ENCODE data around the gene STAMBPL1. TPM values are rescaled to one million over a fixed set of nuclear protein-coding genes. Genes with fewer than 3 reads are reported as not detected.

The STAMBPL1 gene
- total RNA-seq (41.3 and 45.6 TPM in 2 replicates), polyA plus RNA-seq (37.1 and 72.5 TPM in 2 replicates), polyA minus RNA-seq (ENCODE audit: low replicate concordance) (2.3 and 8.1 TPM in 2 replicates)
- 25.9 and 44.6 TPM in 2 replicates for polyA plus RNA-seq (2012)

DNA sequence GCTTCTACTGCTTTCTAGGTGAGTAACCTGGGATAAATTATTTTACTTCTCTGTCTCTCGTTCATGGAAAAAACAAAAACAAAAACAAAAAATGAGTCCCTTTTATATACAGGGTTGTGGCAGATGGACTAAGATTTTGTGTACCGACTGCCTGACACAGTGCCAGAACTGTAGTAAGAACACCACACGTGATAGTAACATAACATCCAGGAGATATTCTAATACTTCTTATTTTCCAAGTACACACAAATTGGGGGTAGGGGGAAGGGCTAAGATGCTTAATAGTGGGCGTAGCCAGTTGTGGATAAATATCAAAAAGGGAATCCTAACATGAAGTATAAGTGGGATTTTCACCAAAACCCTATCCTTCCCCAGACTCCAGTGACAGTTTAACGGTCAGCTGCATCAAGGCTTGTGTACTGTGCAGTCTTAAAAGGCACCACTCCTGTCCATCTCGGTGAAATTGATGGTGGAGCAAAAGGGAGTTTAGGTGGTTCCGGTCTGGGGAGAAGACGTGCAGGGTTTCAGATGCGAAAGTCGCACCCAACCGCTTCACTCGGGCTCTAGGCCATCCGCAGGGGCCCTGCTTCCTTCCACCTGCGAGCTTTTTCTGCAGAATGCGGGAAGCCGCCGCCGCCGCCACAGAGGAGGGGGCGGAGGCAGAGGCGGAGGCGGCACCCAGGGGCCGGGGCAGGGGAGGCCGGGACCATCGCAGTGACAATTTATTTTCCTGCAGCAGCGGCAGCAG lies at the start of gene STAMBPL1:
Gene STAMBPL1, plus strand, starts transcription at position 712 of the 748 bp plus-strand sequence. CDS start 21,464 bp downstream, outside the sequence.
- Histone ChIP-seq H3K9ac (ENCODE audit: insufficient read depth, low read length) (peak within 1 kb of the TSS; percentile 68), H3K4me1 (ENCODE audit: control insufficient read depth, extremely low read depth, insufficient read depth, low read length) (peaks cover 15% of the 10 kb centered on the region), H2AFZ (ENCODE audit: low read length) (peak within 1 kb of the TSS; percentile 80), H3K4me2 (ENCODE audit: extremely low read depth, insufficient read depth, low read length) (peak within 1 kb of the TSS; percentile 98), H3K79me2 (ENCODE audit: control insufficient read depth, insufficient read depth, low read length) (peaks cover 41% of the 10 kb centered on the region), H3K27ac (ENCODE audit: insufficient read depth, low read length) (peak within 1 kb of the TSS; percentile 91), H3K4me3 (replicated peaks in 1 of 4; ENCODE audit: control extremely low read depth in 1 of 4, insufficient read depth in 1 of 4, low read depth in 3 of 4, low read length in 4 of 4) (peak within 1 kb of the TSS; percentile 73 to 89 (median 80)), H4K20me1 (ENCODE audit: control insufficient read depth, extremely low read depth, insufficient read depth, low read length) (no peaks in the 10 kb centered on the region), H3K9me3 (ENCODE audit: control insufficient read depth, insufficient read depth, low read depth, low read length) (no peaks in the 10 kb centered on the region), H3K27me3 (ENCODE audit: control insufficient read depth, insufficient read depth, low read length) (no peaks in the 10 kb centered on the region), H3K36me3 (ENCODE audit: control insufficient read depth, insufficient read depth, low read length) (no peaks in the 10 kb centered on the region)
- TF ChIP-seq, protein P1, sequence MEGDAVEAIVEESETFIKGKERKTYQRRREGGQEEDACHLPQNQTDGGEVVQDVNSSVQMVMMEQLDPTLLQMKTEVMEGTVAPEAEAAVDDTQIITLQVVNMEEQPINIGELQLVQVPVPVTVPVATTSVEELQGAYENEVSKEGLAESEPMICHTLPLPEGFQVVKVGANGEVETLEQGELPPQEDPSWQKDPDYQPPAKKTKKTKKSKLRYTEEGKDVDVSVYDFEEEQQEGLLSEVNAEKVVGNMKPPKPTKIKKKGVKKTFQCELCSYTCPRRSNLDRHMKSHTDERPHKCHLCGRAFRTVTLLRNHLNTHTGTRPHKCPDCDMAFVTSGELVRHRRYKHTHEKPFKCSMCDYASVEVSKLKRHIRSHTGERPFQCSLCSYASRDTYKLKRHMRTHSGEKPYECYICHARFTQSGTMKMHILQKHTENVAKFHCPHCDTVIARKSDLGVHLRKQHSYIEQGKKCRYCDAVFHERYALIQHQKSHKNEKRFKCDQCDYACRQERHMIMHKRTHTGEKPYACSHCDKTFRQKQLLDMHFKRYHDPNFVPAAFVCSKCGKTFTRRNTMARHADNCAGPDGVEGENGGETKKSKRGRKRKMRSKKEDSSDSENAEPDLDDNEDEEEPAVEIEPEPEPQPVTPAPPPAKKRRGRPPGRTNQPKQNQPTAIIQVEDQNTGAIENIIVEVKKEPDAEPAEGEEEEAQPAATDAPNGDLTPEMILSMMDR (conservative IDR thresholded peaks at IDR 0.05 in 1 of 2, IDR thresholded peaks at IDR 0.05 in 1 of 2; ENCODE audit: low read depth in 1 of 2, low read length in 2 of 2) = no peak
- no peak for TF ChIP-seq EZH2 (IDR thresholded peaks at IDR 0.05; ENCODE audit: low read length, missing control alignments)
- peak in 1 of 2 donors; percentile 39 for DNase-seq (ENCODE audit: low read depth in 2 of 2)

DNA sequence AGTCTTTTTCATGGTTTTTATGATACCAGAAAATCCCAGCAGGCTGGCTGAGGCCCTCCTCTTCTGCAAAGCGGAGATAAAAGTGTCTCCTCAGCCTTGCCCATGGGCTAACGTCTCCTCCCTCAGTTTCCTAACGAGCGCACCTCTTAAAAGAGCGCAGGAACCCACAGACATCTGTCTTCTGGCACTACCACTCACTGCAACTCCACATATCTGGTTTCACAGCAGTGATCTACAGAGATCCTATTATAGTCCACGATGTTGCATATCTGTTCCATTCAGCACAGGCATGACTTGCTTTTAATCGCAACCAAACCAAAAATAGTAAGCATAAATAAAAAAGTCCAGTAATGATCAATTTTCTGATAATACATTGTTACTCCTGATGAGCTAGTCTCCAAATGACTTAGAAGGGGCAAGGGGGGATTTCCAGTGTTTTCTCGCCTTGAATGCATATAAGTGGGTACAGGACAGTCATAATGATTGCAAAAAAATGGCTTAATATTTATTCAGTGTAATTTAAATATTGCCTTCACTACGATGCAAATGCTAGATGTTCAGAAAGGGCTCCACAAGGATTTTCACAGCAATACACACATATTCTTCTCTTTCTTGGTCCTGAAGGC lies 49.3 kb upstream of the STAMBPL1 start:
- no peak for TF ChIP-seq EZH2 (IDR thresholded peaks at IDR 0.05; ENCODE audit: low read length, missing control alignments)
- TF ChIP-seq, protein P1 (conservative IDR thresholded peaks at IDR 0.05 in 1 of 2, IDR thresholded peaks at IDR 0.05 in 1 of 2; ENCODE audit: low read depth in 1 of 2, low read length in 2 of 2) = no peak
- no peak overlapping the region for H3K4me3 ChIP-seq (replicated peaks in 1 of 4; ENCODE audit: control extremely low read depth in 1 of 4, insufficient read depth in 1 of 4, low read depth in 3 of 4, low read length in 4 of 4)
- no peak overlapping the region for H3K9ac ChIP-seq (ENCODE audit: insufficient read depth, low read length)
- no peak overlapping the region for H3K27ac ChIP-seq (ENCODE audit: insufficient read depth, low read length)
- no peaks in the 10 kb centered on the region for H3K27me3 ChIP-seq (ENCODE audit: control insufficient read depth, insufficient read depth, low read length)
- no peaks in the 10 kb centered on the region for H3K79me2 ChIP-seq (ENCODE audit: control insufficient read depth, insufficient read depth, low read length)
- H3K36me3 ChIP-seq (ENCODE audit: control insufficient read depth, insufficient read depth, low read length) = no peaks in the 10 kb centered on the region
- no peaks in the 10 kb centered on the region for H3K9me3 ChIP-seq (ENCODE audit: control insufficient read depth, insufficient read depth, low read depth, low read length)
- H2AFZ ChIP-seq (ENCODE audit: low read length) = no peak overlapping the region
- no peaks in the 10 kb centered on the region for H3K4me1 ChIP-seq (ENCODE audit: control insufficient read depth, extremely low read depth, insufficient read depth, low read length)
- no peaks in the 10 kb centered on the region for H4K20me1 ChIP-seq (ENCODE audit: control insufficient read depth, extremely low read depth, insufficient read depth, low read length)
- no peak for DNase-seq (ENCODE audit: low read depth in 2 of 2)
- no peak overlapping the region for H3K4me2 ChIP-seq (ENCODE audit: extremely low read depth, insufficient read depth, low read length)

DNA sequence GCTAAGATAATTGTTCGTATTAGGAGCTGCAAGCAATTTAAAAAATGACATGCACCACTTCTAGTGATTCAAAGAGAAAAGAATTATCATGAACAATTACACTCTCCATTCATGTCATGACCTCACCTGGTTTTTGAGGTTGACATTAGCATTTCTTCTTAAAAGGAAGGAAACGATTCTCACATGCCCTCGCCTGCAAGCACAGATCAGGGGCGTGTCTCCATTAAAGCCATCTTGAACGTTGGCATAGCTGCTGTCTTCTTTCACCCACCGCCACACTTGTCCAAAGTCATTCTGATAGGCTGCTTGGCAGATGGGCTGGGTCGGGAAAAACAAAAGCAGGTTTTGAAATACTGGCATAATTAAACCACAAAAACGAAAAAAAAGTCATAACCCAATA lies 48.3 kb upstream of the STAMBPL1 start:
- Histone ChIP-seq H3K27ac (ENCODE audit: insufficient read depth, low read length) (no peak overlapping the region), H3K4me1 (ENCODE audit: control insufficient read depth, extremely low read depth, insufficient read depth, low read length) (no peaks in the 10 kb centered on the region), H3K79me2 (ENCODE audit: control insufficient read depth, insufficient read depth, low read length) (no peaks in the 10 kb centered on the region), H3K4me2 (ENCODE audit: extremely low read depth, insufficient read depth, low read length) (no peak overlapping the region), H3K36me3 (ENCODE audit: control insufficient read depth, insufficient read depth, low read length) (no peaks in the 10 kb centered on the region), H3K4me3 (replicated peaks in 1 of 4; ENCODE audit: control extremely low read depth in 1 of 4, insufficient read depth in 1 of 4, low read depth in 3 of 4, low read length in 4 of 4) (no peak overlapping the region), H3K27me3 (ENCODE audit: control insufficient read depth, insufficient read depth, low read length) (no peaks in the 10 kb centered on the region), H3K9ac (ENCODE audit: insufficient read depth, low read length) (no peak overlapping the region), H2AFZ (ENCODE audit: low read length) (no peak overlapping the region), H3K9me3 (ENCODE audit: control insufficient read depth, insufficient read depth, low read depth, low read length) (no peaks in the 10 kb centered on the region), H4K20me1 (ENCODE audit: control insufficient read depth, extremely low read depth, insufficient read depth, low read length) (no peaks in the 10 kb centered on the region)
- no peak for TF ChIP-seq EZH2 (IDR thresholded peaks at IDR 0.05; ENCODE audit: low read length, missing control alignments)
- TF ChIP-seq, protein P1 (conservative IDR thresholded peaks at IDR 0.05 in 1 of 2, IDR thresholded peaks at IDR 0.05 in 1 of 2; ENCODE audit: low read depth in 1 of 2, low read length in 2 of 2) = no peak
- no peak for DNase-seq (ENCODE audit: low read depth in 2 of 2)
